H9 (cell line): ENCODE results near the gene LRRC52. TPM values are rescaled to one million over a fixed set of nuclear protein-coding genes. Genes with fewer than 3 reads are reported as not detected.

Experiments used
- DNase-seq: peaks from one replicate; pipeline ENCODE4 v3.0.0-alpha.2; 2017
- H2AFZ ChIP-seq: one replicate; pipeline ENCODE4 v1.6.1; 2013; ENCODE audit warnings: mild to moderate bottlenecking, low read length, control low read depth, moderate library complexity
- H2AK5ac ChIP-seq: 2 replicates; pipeline ENCODE4 v1.6.1; 2013; ENCODE audit warnings: low read length, control low read depth, mixed read lengths; ENCODE audit not compliant: insufficient read length
- H2BK120ac ChIP-seq: one replicate; pipeline ENCODE4 v1.6.1; 2013; ENCODE audit warnings: low read depth, mild to moderate bottlenecking, low read length, control low read depth, inconsistent platforms; ENCODE audit not compliant: poor library complexity, severe bottlenecking
- H2BK12ac ChIP-seq: 2 replicates; pipeline ENCODE4 v1.6.1; 2013; ENCODE audit warnings: low read length, control low read depth, mixed read lengths, low read depth; ENCODE audit not compliant: insufficient read length
- H2BK15ac ChIP-seq: 2 replicates; pipeline ENCODE4 v1.6.1; 2013; ENCODE audit warnings: low read depth, low read length, control low read depth
- H2BK20ac ChIP-seq: one replicate; pipeline ENCODE4 v1.6.1; 2013; ENCODE audit warnings: low read depth, mild to moderate bottlenecking, low read length, control low read depth, inconsistent platforms; ENCODE audit not compliant: poor library complexity, severe bottlenecking
- H2BK5ac ChIP-seq: 2 replicates; pipeline ENCODE4 v1.6.1; 2013; ENCODE audit warnings: low read length, control low read depth, mixed read lengths; ENCODE audit not compliant: insufficient read length
- H3K14ac ChIP-seq: 2 replicates; pipeline ENCODE4 v1.6.1; 2013; ENCODE audit warnings: low read length, control low read depth; ENCODE audit not compliant: insufficient read depth
- H3K18ac ChIP-seq: 2 replicates; pipeline ENCODE4 v1.6.1; 2013; ENCODE audit warnings: low read depth, mild to moderate bottlenecking, mixed read lengths, low read length, control low read depth; ENCODE audit not compliant: insufficient read length
- H3K23ac ChIP-seq: 2 replicates; pipeline ENCODE4 v1.6.1; 2013; ENCODE audit warnings: low read length, control low read depth, mixed read lengths, low read depth; ENCODE audit not compliant: insufficient read length
- H3K23me2 ChIP-seq: 2 replicates; pipeline ENCODE4 v1.6.1; 2013; ENCODE audit warnings: low read depth, mild to moderate bottlenecking, mixed read lengths, low read length, control low read depth; ENCODE audit not compliant: insufficient read length, poor library complexity, severe bottlenecking
- H3K27ac ChIP-seq: 2 replicates; pipeline ENCODE4 v1.5.1; 2013; ENCODE audit warnings: low read length, control low read depth, mixed read lengths, low read depth; ENCODE audit not compliant: insufficient read length
- H3K27me3 ChIP-seq: 2 replicates; pipeline ENCODE4 v1.6.1; 2013; ENCODE audit warnings: low read length, control low read depth, inconsistent platforms; ENCODE audit not compliant: insufficient read depth
- H3K4ac ChIP-seq: 2 replicates; pipeline ENCODE4 v1.6.1; 2013; ENCODE audit warnings: low read depth, mild to moderate bottlenecking, control low read depth, inconsistent platforms, low read length, moderate library complexity
- H3K4me1 ChIP-seq: 2 replicates; pipeline ENCODE4 v1.6.1; 2013; ENCODE audit warnings: low read length, control low read depth, inconsistent platforms; ENCODE audit not compliant: insufficient read depth
- H3K4me2 ChIP-seq: 2 replicates; pipeline ENCODE4 v1.6.1; 2013; ENCODE audit warnings: low read length, control low read depth, mixed read lengths; ENCODE audit not compliant: insufficient read length, insufficient read depth
- H3K56ac ChIP-seq: 2 replicates; pipeline ENCODE4 v1.6.1; 2013; ENCODE audit warnings: low read depth, mild to moderate bottlenecking, mixed read lengths, low read length, control low read depth; ENCODE audit not compliant: insufficient read length
- H3K79me1 ChIP-seq: 2 replicates; pipeline ENCODE4 v1.6.1; 2013; ENCODE audit warnings: low read depth, mild to moderate bottlenecking, moderate library complexity, low read length, control low read depth, inconsistent platforms; ENCODE audit not compliant: insufficient read depth, poor library complexity, severe bottlenecking
- H3K79me2 ChIP-seq: 2 replicates; pipeline ENCODE4 v1.6.1; 2013; ENCODE audit warnings: low read length, control low read depth, inconsistent platforms; ENCODE audit not compliant: insufficient read depth
- H3K9ac ChIP-seq: 2 replicates; pipeline ENCODE4 v1.6.1; 2013; ENCODE audit warnings: low read length, control low read depth, mixed read lengths; ENCODE audit not compliant: insufficient read length; ENCODE audit errors: extremely low read depth
- H3K9me3 ChIP-seq: one replicate; pipeline ENCODE4 v1.6.1; 2013; ENCODE audit warnings: low read depth, low read length, inconsistent platforms; ENCODE audit not compliant: control insufficient read depth
- H3T11ph ChIP-seq: one replicate; pipeline ENCODE4 v1.6.1; 2013; ENCODE audit warnings: mild to moderate bottlenecking, low read length, control low read depth, inconsistent platforms
- H4K20me1 ChIP-seq: one replicate; pipeline ENCODE4 v1.6.1; 2013; ENCODE audit not compliant: control insufficient read depth, insufficient read length, insufficient read depth
- H4K5ac ChIP-seq: 2 replicates; pipeline ENCODE4 v1.6.1; 2013; ENCODE audit warnings: low read depth, mild to moderate bottlenecking, mixed read lengths, low read length, control low read depth; ENCODE audit not compliant: insufficient read length
- H4K8ac ChIP-seq: replicated peaks from 2 replicates; pipeline ENCODE4 v1.6.1; 2013; ENCODE audit warnings: low read length, control low read depth, mixed read lengths, low read depth; ENCODE audit not compliant: insufficient read length
- H4K91ac ChIP-seq: 2 replicates; pipeline ENCODE4 v1.6.1; 2013; ENCODE audit warnings: low read depth, mild to moderate bottlenecking, moderate library complexity, mixed read lengths, low read length, control low read depth; ENCODE audit not compliant: insufficient read length
- H3K27ac Mint-ChIP-seq, 3 experiments: 2 replicates in 2 of 3; 3 replicates in 1 of 3; pipeline ENCODE4 v1.8.0; 2020 to 2021; ENCODE audit warnings: mixed read lengths in 3 of 3, mild to moderate bottlenecking in 1 of 3, moderate library complexity in 1 of 3
- H3K27me3 Mint-ChIP-seq: 2 replicates; pipeline ENCODE4 v1.8.0; 2021; ENCODE audit warnings: low read depth, mild to moderate bottlenecking, moderate library complexity, mixed read lengths
- H3K36me3 Mint-ChIP-seq, 3 experiments: 2 replicates in 2 of 3; 3 replicates in 1 of 3; pipeline ENCODE4 v1.8.0; 2020 to 2021; ENCODE audit warnings: low read depth in 3 of 3, mixed read lengths in 3 of 3; ENCODE audit not compliant: insufficient read depth in 1 of 3
- H3K4me1 Mint-ChIP-seq, 2 experiments: 2 replicates each; pipeline ENCODE4 v1.8.0; 2020; ENCODE audit warnings: mixed read lengths in 2 of 2
- H3K4me3 Mint-ChIP-seq, 2 experiments: 2 replicates in 1 of 2; 3 replicates in 1 of 2; pipeline ENCODE4 v1.8.0; 2020 to 2021; ENCODE audit warnings: mild to moderate bottlenecking in 2 of 2, mixed read lengths in 2 of 2, moderate library complexity in 1 of 2
- H3K9me3 Mint-ChIP-seq, 2 experiments: 2 replicates in 1 of 2; 3 replicates in 1 of 2; pipeline ENCODE4 v1.8.0; 2020; ENCODE audit warnings: mild to moderate bottlenecking in 2 of 2, mixed read lengths in 2 of 2, moderate library complexity in 1 of 2
- CTCF ChIP-seq: fragments of 200-600 bp; sonication (generic); conservative IDR thresholded peaks from 3 replicates; pipeline ENCODE4 v1.8.0; 2021; ENCODE audit warnings: antibody characterized with exemption, mild to moderate bottlenecking
- total RNA-seq: library from RNA; stranded (reverse); gene quantifications from 2 replicates; pipeline ENCODE4 v1.2.1, GENCODE V29; 2021

LRRC52 gene
- total RNA-seq, 1 experiment from 2014 or later, result not detected

GRCh38 chr1:165544996-165545395 is 1.2 kb downstream of the LRRC52 start:
- TF ChIP-seq CTCF, result no peak
- no peaks in the 10 kb centered on the region for H3K36me3 Mint-ChIP-seq
- Histone ChIP-seq H2AK5ac (no peak overlapping the region), H3K79me2 (no peaks in the 10 kb centered on the region), H3T11ph (no peak overlapping the region), H3K56ac (no peak overlapping the region), H3K79me1 (no peaks in the 10 kb centered on the region), H3K23me2 (no peaks in the 10 kb centered on the region), H3K4me1 (0 out of 2 replicates have a peak, but pooled peaks cover 2% of the 10 kb centered on the region), H4K5ac (no peak overlapping the region), H3K4ac (no peak overlapping the region), H3K27ac (no peak overlapping the region), H3K23ac (no peak overlapping the region), H3K18ac (no peak overlapping the region), H2BK5ac (no peak overlapping the region), H2BK120ac (no peak overlapping the region), H3K4me2 (no peak overlapping the region), H2BK12ac (no peak overlapping the region), H2BK15ac (no peak overlapping the region), H4K91ac (no peak overlapping the region), H4K8ac (no peak overlapping the region), H2BK20ac (no peak overlapping the region), H3K9me3 (no peaks in the 10 kb centered on the region), H3K14ac (no peak overlapping the region), H3K27me3 (no peaks in the 10 kb centered on the region; the same call in 1 of the 2 replicates), H2AFZ (no peak overlapping the region), H3K9ac (no peak overlapping the region), H4K20me1 (no peaks in the 10 kb centered on the region)
- peaks cover 29% of the 10 kb centered on the region for H3K27me3 Mint-ChIP-seq
- peaks cover 20 to 22% of the 10 kb centered on the region in 2 experiments for H3K4me1 Mint-ChIP-seq
- no peak for DNase-seq
- H3K4me3 Mint-ChIP-seq, result no peak overlapping the region
- no peak overlapping the region for H3K27ac Mint-ChIP-seq
- no peaks in the 10 kb centered on the region for H3K9me3 Mint-ChIP-seq
